ENCODE measurements around the gene GMPPB. TPM values are rescaled to one million over a fixed set of nuclear protein-coding genes. Genes with fewer than 3 reads are reported as not detected.

Gene GMPPB
- total and polyA plus RNA-seq, 9 of the 15 experiments (the other 6 are each of a cell fraction or from before 2014, with no cell fraction given), result 0.53 to 17.4 (median 8.1) TPM

DNA sequence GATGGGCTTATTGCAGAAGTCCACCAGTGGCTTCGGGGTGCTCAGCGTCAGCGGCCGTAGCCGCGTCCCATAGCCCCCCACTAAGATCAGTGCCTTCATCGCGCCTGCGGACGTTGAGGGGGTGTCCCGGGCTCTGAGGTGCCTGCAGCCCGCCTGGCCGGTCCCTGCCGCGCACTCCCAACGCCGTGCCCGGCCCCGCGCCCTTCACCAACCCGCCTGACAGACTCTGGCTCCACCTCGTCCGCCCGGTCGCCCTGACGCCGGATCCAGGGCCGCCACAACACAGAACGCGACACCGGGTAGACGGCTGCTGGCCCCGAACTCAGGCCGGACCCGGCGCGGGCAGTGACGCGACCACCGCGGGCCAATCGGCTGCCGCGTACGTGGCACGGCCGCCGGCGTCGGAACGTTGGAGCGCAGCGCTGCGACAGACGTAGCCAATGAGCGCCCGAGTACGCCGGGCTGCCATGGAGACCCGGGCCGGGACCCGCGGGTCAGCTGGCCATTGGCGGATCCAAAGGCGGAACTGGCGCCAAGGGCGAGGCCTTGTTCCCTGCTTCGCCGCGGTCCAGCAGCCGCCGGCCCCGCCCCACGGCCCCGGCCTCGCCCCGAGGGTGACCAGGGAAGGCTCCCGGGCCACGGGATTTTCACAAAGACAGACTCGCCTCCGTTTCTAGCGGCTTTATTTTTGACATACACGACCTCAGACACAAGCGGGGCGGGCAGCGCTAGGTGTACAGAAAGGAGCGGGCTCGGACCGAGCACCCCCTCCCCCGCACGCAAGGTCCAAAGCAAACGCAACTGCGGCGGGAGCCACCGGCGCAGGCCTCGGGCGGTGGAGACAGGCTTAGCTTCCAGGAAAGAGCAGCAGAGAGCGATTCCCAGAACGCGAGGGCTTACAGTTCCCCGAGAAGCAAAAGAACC is at the start of gene GMPPB (continued):
- TF ChIP-seq ZKSCAN3 (CRISPR knock-in tag; IDR thresholded peaks at IDR 0.05) (no peak), NUFIP1 (IDR thresholded peaks at IDR 0.05; ENCODE audit: partially characterized antibody) (no peak), POLR2AphosphoS5 (IDR thresholded peaks at IDR 0.05; ENCODE audit: control insufficient read depth, insufficient read depth, low read depth, low read length) (peak; percentile 3; the same call in 1 of the 2 replicates), NELFE (IDR thresholded peaks at IDR 0.05; ENCODE audit: insufficient read depth, insufficient read length) (no peak)
- TF ChIP-seq, protein P1, sequence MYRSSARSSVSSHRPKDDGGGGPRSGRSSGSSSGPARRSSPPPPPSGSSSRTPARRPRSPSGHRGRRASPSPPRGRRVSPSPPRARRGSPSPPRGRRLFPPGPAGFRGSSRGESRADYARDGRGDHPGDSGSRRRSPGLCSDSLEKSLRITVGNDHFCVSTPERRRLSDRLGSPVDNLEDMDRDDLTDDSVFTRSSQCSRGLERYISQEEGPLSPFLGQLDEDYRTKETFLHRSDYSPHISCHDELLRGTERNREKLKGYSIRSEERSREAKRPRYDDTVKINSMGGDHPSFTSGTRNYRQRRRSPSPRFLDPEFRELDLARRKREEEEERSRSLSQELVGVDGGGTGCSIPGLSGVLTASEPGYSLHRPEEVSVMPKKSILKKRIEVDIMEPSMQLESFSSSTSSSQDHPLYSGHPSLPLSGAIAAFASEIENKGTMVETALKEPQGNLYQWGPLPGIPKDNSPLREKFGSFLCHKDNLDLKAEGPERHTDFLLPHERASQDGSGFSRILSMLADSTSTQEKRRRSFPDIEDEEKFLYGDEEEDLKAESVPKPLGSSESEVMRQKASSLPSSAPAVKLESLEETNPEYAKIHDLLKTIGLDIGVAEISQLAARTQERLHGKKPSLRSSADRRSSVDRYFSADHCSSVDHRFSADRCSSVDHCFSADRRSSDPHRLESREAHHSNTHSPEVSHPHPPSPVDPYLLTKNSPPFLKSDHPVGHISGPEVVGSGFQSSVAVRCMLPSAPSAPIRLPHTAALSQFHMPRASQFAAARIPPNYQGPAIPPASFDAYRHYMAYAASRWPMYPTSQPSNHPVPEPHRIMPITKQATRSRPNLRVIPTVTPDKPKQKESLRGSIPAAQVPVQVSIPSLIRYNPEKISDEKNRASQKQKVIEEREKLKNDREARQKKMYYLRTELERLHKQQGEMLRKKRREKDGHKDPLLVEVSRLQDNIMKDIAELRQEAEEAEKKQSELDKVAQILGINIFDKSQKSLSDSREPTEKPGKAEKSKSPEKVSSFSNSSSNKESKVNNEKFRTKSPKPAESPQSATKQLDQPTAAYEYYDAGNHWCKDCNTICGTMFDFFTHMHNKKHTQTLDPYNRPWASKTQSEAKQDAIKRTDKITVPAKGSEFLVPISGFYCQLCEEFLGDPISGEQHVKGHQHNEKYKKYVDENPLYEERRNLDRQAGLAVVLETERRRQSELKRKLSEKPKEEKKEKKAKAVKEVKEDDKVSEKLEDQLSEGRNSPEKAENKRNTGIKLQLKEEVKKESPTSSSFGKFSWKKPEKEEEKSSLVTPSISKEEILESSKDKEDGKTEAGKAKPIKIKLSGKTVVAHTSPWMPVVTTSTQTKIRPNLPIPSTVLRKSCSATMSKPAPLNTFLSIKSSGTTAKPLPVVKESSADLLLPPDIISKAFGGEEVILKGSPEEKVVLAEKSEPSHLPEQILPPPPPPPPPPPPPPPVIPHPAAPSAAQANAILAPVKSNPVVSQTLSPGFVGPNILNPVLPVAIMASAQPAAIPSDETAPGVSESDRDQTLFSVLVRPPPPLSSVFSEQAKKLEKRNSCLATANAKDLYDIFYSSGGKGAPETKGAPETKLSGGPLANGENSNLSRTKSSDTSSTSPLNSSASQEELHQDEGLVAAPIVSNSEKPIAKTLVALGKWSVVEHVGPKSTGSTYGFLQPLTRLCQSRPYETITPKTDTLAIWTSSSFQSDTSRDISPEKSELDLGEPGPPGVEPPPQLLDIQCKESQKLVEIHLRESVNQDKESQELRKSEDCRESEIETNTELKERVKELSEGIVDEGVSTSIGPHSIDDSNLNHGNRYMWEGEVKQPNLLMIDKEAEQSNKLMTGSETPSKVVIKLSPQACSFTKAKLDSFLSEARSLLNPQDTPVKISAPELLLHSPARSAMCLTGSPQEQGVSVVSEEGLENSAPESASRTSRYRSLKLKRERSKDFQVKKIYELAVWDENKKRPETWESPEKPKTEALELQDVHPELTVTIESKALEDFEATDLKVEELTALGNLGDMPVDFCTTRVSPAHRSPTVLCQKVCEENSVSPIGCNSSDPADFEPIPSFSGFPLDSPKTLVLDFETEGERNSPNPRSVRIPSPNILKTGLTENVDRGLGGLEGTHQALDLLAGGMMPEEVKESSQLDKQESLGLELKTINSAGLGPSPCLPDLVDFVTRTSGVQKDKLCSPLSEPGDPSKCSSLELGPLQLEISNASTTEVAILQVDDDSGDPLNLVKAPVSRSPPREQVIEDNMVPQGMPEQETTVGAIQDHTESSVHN (IDR thresholded peaks at IDR 0.05; ENCODE audit: borderline replicate concordance in 1 of 2, low read depth in 1 of 2), result no peak
- TF ChIP-seq, protein P2, sequence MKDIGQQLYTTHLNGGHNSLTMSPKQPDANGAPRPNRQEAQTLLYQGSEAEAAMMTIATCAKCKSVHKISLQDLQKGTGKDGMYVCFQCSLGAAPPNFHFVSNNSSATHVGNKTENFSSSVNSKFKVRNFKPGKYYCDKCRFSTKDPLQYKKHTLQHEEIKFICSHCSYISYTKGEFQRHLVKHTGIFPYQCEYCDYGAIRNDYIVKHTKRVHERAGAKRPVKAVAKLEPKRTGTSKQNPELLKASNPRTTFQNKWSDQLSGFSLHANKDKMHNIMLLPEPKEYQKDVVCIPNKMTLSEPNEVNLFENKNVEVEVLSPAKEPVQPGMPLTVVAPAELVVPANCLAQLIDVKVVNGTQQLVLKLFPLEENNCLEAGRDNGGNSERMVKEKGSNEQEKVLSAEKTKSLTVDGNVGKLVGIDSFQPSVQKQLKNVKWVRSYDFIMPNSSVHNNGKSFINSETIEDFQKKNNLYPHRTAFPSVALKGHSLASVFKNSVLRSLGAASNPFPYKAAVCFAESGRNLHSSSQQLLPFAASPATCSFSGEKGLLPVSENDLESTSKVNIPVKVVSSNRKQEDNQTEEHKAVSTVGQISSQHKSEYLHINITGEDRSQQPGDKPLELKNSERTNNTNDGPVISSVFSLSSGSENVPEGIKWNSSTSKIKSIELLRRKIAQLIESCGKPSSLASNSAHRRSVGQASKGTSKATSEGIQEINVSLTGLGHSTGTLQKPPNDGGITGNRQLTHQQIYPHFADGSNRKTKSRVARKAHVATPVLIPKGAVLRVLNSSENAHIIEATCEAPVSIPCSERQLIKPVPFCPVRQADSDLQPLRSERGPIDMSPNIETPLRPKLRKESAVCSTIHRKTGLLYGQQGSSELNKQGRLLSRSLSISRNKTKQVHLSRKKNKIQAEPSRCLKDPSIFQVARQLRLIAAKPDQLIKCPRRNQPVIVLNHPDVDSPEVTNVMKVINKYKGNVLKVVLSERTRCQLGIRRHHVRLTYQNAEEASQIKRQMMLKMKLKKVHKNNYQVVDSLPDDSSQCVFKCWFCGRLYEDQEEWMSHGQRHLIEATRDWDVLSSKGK (CRISPR knock-in tag; IDR thresholded peaks at IDR 0.05), result no peak
- TF ChIP-seq, protein P3, sequence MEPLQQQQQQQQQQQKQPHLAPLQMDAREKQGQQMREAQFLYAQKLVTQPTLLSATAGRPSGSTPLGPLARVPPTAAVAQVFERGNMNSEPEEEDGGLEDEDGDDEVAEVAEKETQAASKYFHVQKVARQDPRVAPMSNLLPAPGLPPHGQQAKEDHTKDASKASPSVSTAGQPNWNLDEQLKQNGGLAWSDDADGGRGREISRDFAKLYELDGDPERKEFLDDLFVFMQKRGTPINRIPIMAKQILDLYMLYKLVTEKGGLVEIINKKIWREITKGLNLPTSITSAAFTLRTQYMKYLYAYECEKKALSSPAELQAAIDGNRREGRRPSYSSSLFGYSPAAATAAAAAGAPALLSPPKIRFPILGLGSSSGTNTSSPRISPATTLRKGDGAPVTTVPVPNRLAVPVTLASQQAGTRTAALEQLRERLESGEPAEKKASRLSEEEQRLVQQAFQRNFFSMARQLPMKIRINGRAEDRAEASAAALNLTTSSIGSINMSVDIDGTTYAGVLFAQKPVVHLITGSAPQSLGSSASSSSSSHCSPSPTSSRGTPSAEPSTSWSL (CRISPR knock-in tag; IDR thresholded peaks at IDR 0.05; ENCODE audit: borderline replicate concordance), result no peak
- TF ChIP-seq, protein P4, sequence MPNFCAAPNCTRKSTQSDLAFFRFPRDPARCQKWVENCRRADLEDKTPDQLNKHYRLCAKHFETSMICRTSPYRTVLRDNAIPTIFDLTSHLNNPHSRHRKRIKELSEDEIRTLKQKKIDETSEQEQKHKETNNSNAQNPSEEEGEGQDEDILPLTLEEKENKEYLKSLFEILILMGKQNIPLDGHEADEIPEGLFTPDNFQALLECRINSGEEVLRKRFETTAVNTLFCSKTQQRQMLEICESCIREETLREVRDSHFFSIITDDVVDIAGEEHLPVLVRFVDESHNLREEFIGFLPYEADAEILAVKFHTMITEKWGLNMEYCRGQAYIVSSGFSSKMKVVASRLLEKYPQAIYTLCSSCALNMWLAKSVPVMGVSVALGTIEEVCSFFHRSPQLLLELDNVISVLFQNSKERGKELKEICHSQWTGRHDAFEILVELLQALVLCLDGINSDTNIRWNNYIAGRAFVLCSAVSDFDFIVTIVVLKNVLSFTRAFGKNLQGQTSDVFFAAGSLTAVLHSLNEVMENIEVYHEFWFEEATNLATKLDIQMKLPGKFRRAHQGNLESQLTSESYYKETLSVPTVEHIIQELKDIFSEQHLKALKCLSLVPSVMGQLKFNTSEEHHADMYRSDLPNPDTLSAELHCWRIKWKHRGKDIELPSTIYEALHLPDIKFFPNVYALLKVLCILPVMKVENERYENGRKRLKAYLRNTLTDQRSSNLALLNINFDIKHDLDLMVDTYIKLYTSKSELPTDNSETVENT (CRISPR knock-in tag; IDR thresholded peaks at IDR 0.05), result no peak

Measured in K562 (cell line).